MCF 10A (cell line): Measurements from ENCODE around the gene MEGF10. TPM values are rescaled to one million over a fixed set of nuclear protein-coding genes. Genes with fewer than 3 reads are reported as not detected.

Experiments used
- BruUV-seq: library from RNA; stranded (reverse); fragments of 400-500 nt; replicated peaks from 2 replicates; lab custom pipeline; 2021; lab: Mats Ljungman, UMichigan
- CTCF ChIA-PET: fragments of 300-600 bp; sonication (Branson Sonifier 250); formaldehyde crosslinking; extraction: SDS; loops from one replicate; lab custom pipeline; 2021; ENCODE audit warnings: antibody characterized with exemption, inconsistent platforms; lab: Yijun Ruan, JAX
- POLR2A ChIA-PET: fragments of 300-600, 350-650 bp; sonication (Branson Sonifier 250); formaldehyde crosslinking; extraction: SDS; loops from one replicate; lab custom pipeline; 2020; ENCODE audit warnings: antibody characterized with exemption, inconsistent platforms; lab: Yijun Ruan, JAX
- DNase-seq: peaks from one replicate; pipeline ENCODE4 v3.0.0-alpha.2; 2018; ENCODE audit not compliant: unreplicated experiment
- H3K27ac Mint-ChIP-seq: one replicate; pipeline ENCODE4 v1.8.0; 2022; ENCODE audit warnings: mild to moderate bottlenecking, low read depth, mixed read lengths; ENCODE audit not compliant: unreplicated experiment
- H3K27me3 Mint-ChIP-seq: one replicate; pipeline ENCODE4 v1.8.0; 2022; ENCODE audit warnings: mixed read lengths; ENCODE audit not compliant: insufficient read depth, unreplicated experiment
- H3K36me3 Mint-ChIP-seq: one replicate; pipeline ENCODE4 v1.8.0; 2022; ENCODE audit warnings: mild to moderate bottlenecking, moderate library complexity, mixed read lengths; ENCODE audit not compliant: insufficient read depth, unreplicated experiment
- H3K4me1 Mint-ChIP-seq: one replicate; pipeline ENCODE4 v1.8.0; 2022; ENCODE audit warnings: mixed read lengths; ENCODE audit not compliant: insufficient read depth, unreplicated experiment
- H3K4me3 Mint-ChIP-seq: one replicate; pipeline ENCODE4 v1.8.0; 2022; ENCODE audit warnings: mild to moderate bottlenecking, moderate library complexity, mixed read lengths; ENCODE audit not compliant: unreplicated experiment
- H3K9me3 Mint-ChIP-seq: one replicate; pipeline ENCODE4 v1.8.0; 2022; ENCODE audit warnings: mixed read lengths; ENCODE audit not compliant: unreplicated experiment
- CTCF ChIP-seq: fragments of 200-600 bp; IDR thresholded peaks from one replicate; pipeline ENCODE4 v1.8.0; 2022; ENCODE audit warnings: antibody characterized with exemption, mild to moderate bottlenecking; ENCODE audit not compliant: unreplicated experiment
- intact Hi-C: fragments of 100-400 bp; cut with micrococcal nuclease; formaldehyde crosslinking; loops from 2 replicates; pipeline ENCODE4 v1.14.1; 2022
- total RNA-seq: library from RNA; stranded (reverse); gene quantifications from 2 replicates; pipeline ENCODE4 v1.2.3, GENCODE V29; 2022

MEGF10 gene
- total RNA-seq, 1 experiment from 2014 or later = not detected

DNA sequence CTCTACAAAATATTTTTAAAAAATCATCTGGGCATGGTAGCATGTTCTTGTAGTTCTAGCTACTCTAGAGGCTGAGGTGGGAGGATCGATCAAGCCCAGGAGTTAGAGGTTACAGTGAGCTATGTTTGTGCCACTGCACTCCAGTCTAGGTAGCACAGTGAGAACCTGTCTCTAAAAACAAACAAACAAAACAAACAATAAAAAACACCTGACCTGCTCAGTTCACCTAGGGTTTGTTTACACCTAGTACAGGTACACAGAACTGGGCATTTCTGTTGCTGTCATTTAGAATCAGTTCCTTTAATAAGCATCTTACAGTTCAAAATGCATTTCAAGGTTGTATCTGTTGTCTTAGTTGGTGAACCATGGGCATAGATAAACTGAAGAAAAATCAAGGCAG is 95.3 kb downstream of the MEGF10 start:
- ChIA-PET CTCF (no interaction called here), POLR2A (interaction anchor here (0.7 kb wide), 1 partner anchor 32 kb away, joined by 3 read pairs; no protein-coding TSS in a partner anchor)
- no peak for TF ChIP-seq CTCF
- H3K4me3 Mint-ChIP-seq = no peak overlapping the region
- BruUV-seq = no TSS peak
- intact Hi-C loops = no loop called here
- H3K36me3 Mint-ChIP-seq = peaks cover 4% of the 10 kb centered on the region
- peak overlapping the region; percentile 62 for H3K27ac Mint-ChIP-seq
- no peak for DNase-seq
- peaks cover 10% of the 10 kb centered on the region for H3K4me1 Mint-ChIP-seq
- H3K9me3 Mint-ChIP-seq = no peaks in the 10 kb centered on the region
- no peaks in the 10 kb centered on the region for H3K27me3 Mint-ChIP-seq

GRCh38 chr5:127386557-127386956 is 96.0 kb downstream of the MEGF10 start:
- POLR2A ChIA-PET = no interaction called here
- H3K4me3 Mint-ChIP-seq = no peak overlapping the region
- no peaks in the 10 kb centered on the region for H3K27me3 Mint-ChIP-seq
- H3K36me3 Mint-ChIP-seq = peaks cover 4% of the 10 kb centered on the region
- CTCF ChIA-PET = no interaction called here
- peak; percentile 71 for DNase-seq
- H3K4me1 Mint-ChIP-seq = peaks cover 10% of the 10 kb centered on the region
- intact Hi-C loops = no loop called here
- H3K27ac Mint-ChIP-seq = peak overlapping the region; percentile 62
- TF ChIP-seq CTCF = no peak
- H3K9me3 Mint-ChIP-seq = no peaks in the 10 kb centered on the region
- BruUV-seq = no TSS peak

DNA sequence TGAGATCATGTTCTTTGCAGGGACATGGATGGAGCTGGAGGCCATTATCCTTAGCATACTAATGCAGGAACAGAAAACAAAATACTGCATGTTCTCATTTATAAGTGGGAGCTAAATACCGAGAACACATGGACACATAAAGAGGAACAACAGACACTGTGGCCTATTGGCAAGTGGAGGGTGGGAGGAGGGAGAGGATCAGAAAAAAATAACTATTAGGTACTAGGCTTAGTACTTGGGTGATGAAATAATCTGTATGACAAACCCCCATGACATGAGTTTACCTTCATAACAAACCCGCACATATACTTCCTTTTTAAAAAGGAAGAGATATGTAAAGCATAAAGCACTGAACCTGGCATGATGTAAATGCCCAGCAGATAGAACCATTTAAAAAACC is 99.0 kb downstream of the MEGF10 start:
- H3K4me3 Mint-ChIP-seq = no peak overlapping the region
- H3K4me1 Mint-ChIP-seq = peaks cover 10% of the 10 kb centered on the region
- intact Hi-C loops = no loop called here
- ChIA-PET POLR2A (interaction anchor here (0.7 kb wide), 1 partner anchor 40 kb away, joined by 3 read pairs; no protein-coding TSS in a partner anchor), CTCF (interaction anchor here (0.6 to 0.9 kb wide), 3 partner anchors 15 to 735 kb away, joined by 3 read pairs; no protein-coding TSS in a partner anchor)
- BruUV-seq = no TSS peak
- H3K27me3 Mint-ChIP-seq = peaks cover 16% of the 10 kb centered on the region
- no peak for TF ChIP-seq CTCF
- peaks cover 4% of the 10 kb centered on the region for H3K36me3 Mint-ChIP-seq
- H3K9me3 Mint-ChIP-seq = no peaks in the 10 kb centered on the region
- no peak overlapping the region for H3K27ac Mint-ChIP-seq
- no peak for DNase-seq

- Mint-ChIP-seq H3K9me3 (no peaks in the 10 kb centered on the region), H3K36me3 (no peaks in the 10 kb centered on the region), H3K4me1 (no peaks in the 10 kb centered on the region), H3K27ac (no peak overlapping the region), H3K4me3 (no peak overlapping the region), H3K27me3 (peaks cover 16% of the 10 kb centered on the region)
- no peak for TF ChIP-seq CTCF
- POLR2A ChIA-PET = interaction anchor here (1.4 kb wide), 1 partner anchor 10 kb away, joined by 4 read pairs; no protein-coding TSS in a partner anchor
- intact Hi-C loops = no loop called here
- no TSS peak for BruUV-seq
- no peak for DNase-seq
- CTCF ChIA-PET = interaction anchor here (0.7 to 0.9 kb wide), 2 partner anchors 70 to 79 kb away, joined by 3 read pairs; no protein-coding TSS in a partner anchor
Measured at GRCh38 chr5:127392762-127393161, 102.2 kb downstream of the MEGF10 start.
